OCI-LY7 (cell line): Measurements from ENCODE around the gene TKT. TPM values are rescaled to one million over a fixed set of nuclear protein-coding genes. Genes with fewer than 3 reads are reported as not detected.

Experiments
- BruUV-seq: library from RNA; stranded (reverse); fragments of 400-500 nt; replicated peaks from 2 replicates; lab custom pipeline; 2021; lab: Mats Ljungman, UMichigan
- CTCF ChIA-PET: fragments of 300-600 bp; sonication (Branson Sonifier 250); formaldehyde crosslinking; loops from one replicate; lab custom pipeline; 2022; ENCODE audit warnings: antibody characterized with exemption; ENCODE audit not compliant: unreplicated experiment; lab: Charles Lee
- POLR2A ChIA-PET: fragments of 300-600 bp; sonication (Branson Sonifier 250); formaldehyde crosslinking; loops from one replicate; lab custom pipeline; 2022; ENCODE audit warnings: antibody characterized with exemption; lab: Charles Lee
- DNase-seq: peaks from one replicate; pipeline ENCODE4 v3.0.0-alpha.2; 2015; ENCODE audit warnings: low spot score
- H2AFZ ChIP-seq: fragments of 200-600 bp; sonication (generic), shearing (Covaris generic); 2 replicates; pipeline ENCODE4 v1.6.1; 2014; ENCODE audit warnings: mild to moderate bottlenecking, antibody characterized with exemption, low read length, moderate library complexity
- H3K27ac ChIP-seq: fragments of 200-600 bp; sonication (generic); 2 replicates; pipeline ENCODE4 v1.5.1; 2014; ENCODE audit warnings: mixed run types, low read depth, mild to moderate bottlenecking, moderate library complexity, low read length, inconsistent platforms; ENCODE audit not compliant: poor library complexity, severe bottlenecking
- H3K36me3 ChIP-seq: fragments of 200-600 bp; sonication (generic); 2 replicates; pipeline ENCODE4 v1.6.1; 2014; ENCODE audit warnings: mild to moderate bottlenecking, antibody characterized with exemption, low read length, moderate library complexity, mixed read lengths; ENCODE audit not compliant: insufficient read depth
- H3K4me1 ChIP-seq: fragments of 200-600 bp; sonication (generic); 2 replicates; pipeline ENCODE4 v1.5.1; 2014; ENCODE audit warnings: mild to moderate bottlenecking, low read length; ENCODE audit not compliant: insufficient read depth, poor library complexity, severe bottlenecking
- H3K4me2 ChIP-seq: fragments of 200-600 bp; sonication (generic); 2 replicates; pipeline ENCODE4 v1.6.1; 2014; ENCODE audit warnings: mild to moderate bottlenecking, low read length
- H3K4me3 ChIP-seq: fragments of 200-600 bp; sonication (generic); 2 replicates; pipeline ENCODE4 v1.5.1; 2014; ENCODE audit warnings: mild to moderate bottlenecking, low read depth, low read length; ENCODE audit not compliant: poor library complexity, severe bottlenecking
- H3K79me2 ChIP-seq: fragments of 200-600 bp; sonication (generic); 2 replicates; pipeline ENCODE4 v1.6.1; 2016; ENCODE audit warnings: low read depth, mild to moderate bottlenecking, low read length, moderate library complexity, mixed read lengths; ENCODE audit not compliant: insufficient read depth
- H3K9me2 ChIP-seq: fragments of 200-600 bp; sonication (generic); 2 replicates; pipeline ENCODE4 v1.6.1; 2016; ENCODE audit warnings: mild to moderate bottlenecking, low read length, mixed read lengths; ENCODE audit not compliant: insufficient read depth
- H3K9me3 ChIP-seq: fragments of 200-600 bp; sonication (generic); 2 replicates; pipeline ENCODE4 v1.6.1; 2014; ENCODE audit warnings: mild to moderate bottlenecking, mixed run types, low read length, mixed read lengths
- H4K20me1 ChIP-seq: fragments of 200-600 bp; sonication (generic); 2 replicates; pipeline ENCODE4 v1.6.1; 2014; ENCODE audit warnings: mild to moderate bottlenecking, antibody characterized with exemption, low read length, moderate library complexity, mixed read lengths; ENCODE audit not compliant: insufficient read depth
- EZH2phosphoT487 ChIP-seq: fragments of 200-600 bp; sonication (generic); IDR thresholded peaks from 2 replicates; pipeline ENCODE4 v1.6.1; 2018; ENCODE audit warnings: low read depth, borderline replicate concordance, mild to moderate bottlenecking, mixed run types, antibody characterized with exemption, low read length, moderate library complexity, mixed read lengths
- intact Hi-C: fragments of 100-400 bp; cut with micrococcal nuclease; formaldehyde crosslinking; loops from one replicate; pipeline ENCODE4 v1.10.0; 2022; ENCODE audit not compliant: unreplicated experiment
- total RNA-seq, 2 experiments: library from RNA; depleted of rRNA in 1 of 2; stranded (reverse); fragments of >200 nt in 1 of 2; shearing (Covaris generic) in 1 of 2; gene quantifications; 2 replicates each; pipeline ENCODE4 v1.2.3, GENCODE V29; 2014 to 2022
- TF ChIP-seq, protein P1 (sequence below): fragments of 200-600 bp; sonication (generic); conservative IDR thresholded peaks from 2 replicates; pipeline ENCODE4 v1.5.1; 2014; ENCODE audit warnings: mild to moderate bottlenecking, antibody characterized with exemption, low read length, moderate library complexity, mixed read lengths

TKT gene
- total RNA-seq, 2 experiments from 2014 or later = 325 to 386 TPM

DNA sequence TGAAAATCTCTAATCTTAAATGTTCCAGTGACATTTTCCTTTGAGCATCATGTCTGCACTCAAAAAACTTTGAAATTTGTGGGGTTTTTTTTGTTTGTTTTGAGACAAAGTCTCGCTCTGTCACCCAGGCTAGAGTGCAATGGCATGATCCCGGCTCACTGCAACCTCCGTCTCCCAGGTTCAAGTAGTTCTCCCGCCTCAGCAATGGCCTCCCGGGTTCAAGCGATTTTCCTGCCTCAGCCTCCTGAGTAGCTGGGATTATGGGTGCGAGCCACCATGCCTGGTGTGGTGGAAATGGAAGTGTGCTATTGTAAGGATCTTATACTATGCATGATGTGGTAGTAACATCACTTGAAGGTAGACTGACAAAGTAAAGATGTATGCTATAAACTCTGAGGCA is 42.5 kb downstream of the TKT start:
- BruUV-seq = no TSS peak
- intact Hi-C loops = no loop called here

DNA sequence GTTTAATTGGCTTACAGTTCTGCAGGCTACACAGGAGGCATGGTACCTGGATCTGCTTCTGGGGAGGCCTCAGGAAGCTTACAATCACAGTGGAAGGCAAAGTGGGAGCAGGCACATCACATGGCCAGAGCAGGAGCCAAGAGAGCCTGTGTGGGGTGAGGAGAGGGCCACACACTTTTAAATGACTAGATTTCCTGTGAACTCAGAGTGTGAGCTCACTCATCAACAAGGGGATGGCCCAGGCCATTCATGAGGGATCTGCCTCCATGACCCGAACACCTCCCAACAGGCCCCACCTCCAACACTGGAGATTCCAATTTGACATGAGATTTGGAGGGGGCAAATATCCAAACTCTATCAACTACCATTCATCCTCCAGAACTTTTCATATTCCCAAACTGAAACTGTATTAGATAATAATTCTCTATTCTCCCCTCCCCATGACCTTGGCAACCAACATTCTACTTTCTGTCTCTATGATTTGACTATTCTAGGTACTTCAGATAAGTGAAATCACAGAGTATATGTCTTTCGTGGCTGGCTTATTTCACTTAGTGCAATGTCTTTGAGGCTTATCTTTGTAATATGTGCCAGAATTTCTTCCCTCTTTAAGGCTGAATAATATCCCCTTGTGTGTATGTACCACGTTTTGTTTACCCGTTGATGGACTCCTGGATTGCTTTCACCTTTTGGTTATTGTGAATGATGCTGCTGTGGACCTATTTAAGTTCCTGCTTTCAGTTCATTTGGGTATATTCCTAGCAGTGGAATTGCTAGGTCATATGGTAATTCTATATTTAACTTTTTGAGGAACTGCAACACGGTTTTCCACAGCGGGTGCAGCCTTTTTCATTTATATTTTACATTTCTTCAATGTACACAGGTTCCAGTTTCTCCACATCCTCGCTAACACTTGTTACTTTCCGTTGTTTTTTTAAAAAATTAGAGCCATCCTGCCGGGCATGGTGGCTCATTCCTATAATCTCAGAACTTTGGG is 43.8 kb downstream of the TKT start:
- intact Hi-C loops = no loop called here
- Histone ChIP-seq H3K79me2 (peaks cover 33% of the 10 kb centered on the region; the same call in 1 of the 2 replicates), H4K20me1 (no peaks in the 10 kb centered on the region), H2AFZ (no peak overlapping the region), H3K4me1 (no peaks in the 10 kb centered on the region), H3K9me3 (peaks cover 28% of the 10 kb centered on the region; the same call in 1 of the 2 replicates), H3K9me2 (no peaks in the 10 kb centered on the region), H3K27ac (no peak overlapping the region), H3K4me3 (no peak overlapping the region), H3K36me3 (peaks cover 74% of the 10 kb centered on the region), H3K4me2 (no peak overlapping the region)
- ChIA-PET CTCF (interaction anchor here (1.0 kb wide), 1 partner anchor 779 kb away, joined by 3 read pairs; no protein-coding TSS in a partner anchor), POLR2A (interaction anchor here (0.6 kb wide), 1 partner anchor 1025 kb away, joined by 3 read pairs; no protein-coding TSS in a partner anchor)
- no peak for TF ChIP-seq EZH2phosphoT487
- TF ChIP-seq, protein P1, sequence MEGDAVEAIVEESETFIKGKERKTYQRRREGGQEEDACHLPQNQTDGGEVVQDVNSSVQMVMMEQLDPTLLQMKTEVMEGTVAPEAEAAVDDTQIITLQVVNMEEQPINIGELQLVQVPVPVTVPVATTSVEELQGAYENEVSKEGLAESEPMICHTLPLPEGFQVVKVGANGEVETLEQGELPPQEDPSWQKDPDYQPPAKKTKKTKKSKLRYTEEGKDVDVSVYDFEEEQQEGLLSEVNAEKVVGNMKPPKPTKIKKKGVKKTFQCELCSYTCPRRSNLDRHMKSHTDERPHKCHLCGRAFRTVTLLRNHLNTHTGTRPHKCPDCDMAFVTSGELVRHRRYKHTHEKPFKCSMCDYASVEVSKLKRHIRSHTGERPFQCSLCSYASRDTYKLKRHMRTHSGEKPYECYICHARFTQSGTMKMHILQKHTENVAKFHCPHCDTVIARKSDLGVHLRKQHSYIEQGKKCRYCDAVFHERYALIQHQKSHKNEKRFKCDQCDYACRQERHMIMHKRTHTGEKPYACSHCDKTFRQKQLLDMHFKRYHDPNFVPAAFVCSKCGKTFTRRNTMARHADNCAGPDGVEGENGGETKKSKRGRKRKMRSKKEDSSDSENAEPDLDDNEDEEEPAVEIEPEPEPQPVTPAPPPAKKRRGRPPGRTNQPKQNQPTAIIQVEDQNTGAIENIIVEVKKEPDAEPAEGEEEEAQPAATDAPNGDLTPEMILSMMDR = no peak
- no peak for DNase-seq
- BruUV-seq = no TSS peak

More for the DNA sequence above, 42.5 kb downstream of the TKT start:
- no peaks in the 10 kb centered on the region for H4K20me1 ChIP-seq
- H2AFZ ChIP-seq = no peak overlapping the region
- no peak overlapping the region for H3K27ac ChIP-seq
- peaks cover 8% of the 10 kb centered on the region for H3K4me1 ChIP-seq
- H3K4me2 ChIP-seq = no peak overlapping the region
- CTCF ChIA-PET = no interaction called here
- peaks cover 33% of the 10 kb centered on the region; the same call in 1 of the 2 replicates for H3K79me2 ChIP-seq
- no peak overlapping the region for H3K4me3 ChIP-seq
- TF ChIP-seq, protein P1 = no peak
- no peak for TF ChIP-seq EZH2phosphoT487
- POLR2A ChIA-PET = interaction anchor here (0.6 kb wide), 2 partner anchors 76 to 254 kb away, joined by 3 read pairs; no protein-coding TSS in a partner anchor
- peaks cover 21% of the 10 kb centered on the region; the same call in 1 of the 2 replicates for H3K9me3 ChIP-seq
- DNase-seq = no peak
- H3K9me2 ChIP-seq = no peaks in the 10 kb centered on the region
- peaks cover 73% of the 10 kb centered on the region for H3K36me3 ChIP-seq
